Measurements from ENCODE around the gene XPR1. TPM values are rescaled to one million over a fixed set of nuclear protein-coding genes. Genes with fewer than 3 reads are reported as not detected.

Gene XPR1
- total and polyA plus RNA-seq, 2 donors (not counting 1 experiment from before 2014, with no cell fraction given): 2.8 to 22.3 TPM

- Histone ChIP-seq H4K20me1 (ENCODE audit: control insufficient read depth, insufficient read depth, low read length, poor library complexity, severe bottlenecking) (no peaks in the 10 kb centered on the region), H3K27ac (ENCODE audit: low read length in 2 of 2) (no peak overlapping the region)
- CTCF ChIA-PET: interaction anchor here (0.5 kb wide), 1 partner anchor 98 kb away, joined by 3 read pairs; no protein-coding TSS in a partner anchor
These were observed 180.1 kb downstream of the XPR1 start for GRCh38 chr1:180811886-180812285.

DNA sequence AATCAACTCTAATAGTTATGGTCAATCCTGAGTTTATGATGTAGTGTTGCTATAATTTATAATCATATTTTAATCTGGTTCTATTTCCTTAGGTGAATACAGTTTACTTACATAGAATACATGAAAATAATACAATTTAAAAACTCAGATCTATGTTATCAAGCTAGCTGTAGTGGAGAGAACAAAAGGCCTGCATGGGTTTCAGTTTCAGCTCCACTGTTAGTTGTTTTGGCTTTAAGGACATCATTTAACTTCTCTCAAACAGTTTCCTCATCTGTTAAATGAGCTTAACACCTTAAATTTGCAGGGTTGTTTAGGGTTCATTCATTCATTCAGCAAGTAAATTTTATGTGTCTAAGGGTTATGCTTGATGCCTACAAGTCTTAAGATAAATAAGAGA, 182.4 kb downstream of the XPR1 start:
- no peaks in the 10 kb centered on the region for H3K4me1 ChIP-seq (ENCODE audit: control insufficient read depth in 2 of 2, insufficient read depth in 2 of 2, low read length in 2 of 2)
- intact Hi-C loops (cut with micrococcal nuclease): no loop called here
- TF ChIP-seq EZH2 (IDR thresholded peaks at IDR 0.05; ENCODE audit: borderline replicate concordance, insufficient read depth, low read depth, low read length, poor library complexity, severe bottlenecking) (no peak), CTCF (IDR thresholded peaks at IDR 0.05) (no peak)
- Mint-ChIP-seq H3K9me3 (ENCODE audit: insufficient read depth) (no peaks in the 10 kb centered on the region), H3K27ac (no peak overlapping the region), H3K4me1 (no peaks in the 10 kb centered on the region), H3K4me3 (no peak overlapping the region), H3K27me3 (no peaks in the 10 kb centered on the region)
- ATAC-seq (ENCODE audit: low read depth): no peak
- H3K27ac ChIP-seq (ENCODE audit: low read length in 2 of 2): no peak overlapping the region
- no peak overlapping the region for H3K4me2 ChIP-seq (replicated peaks; ENCODE audit: low read depth, low read length, poor library complexity, severe bottlenecking)
- CTCF ChIA-PET: interaction anchor here (1.1 kb wide), 1 partner anchor 14 kb away, joined by 5 read pairs; no protein-coding TSS in a partner anchor
- H3K4me3 ChIP-seq (ENCODE audit: control extremely low read depth in 1 of 5, extremely low read depth in 1 of 5, insufficient read depth in 1 of 5, low read depth in 2 of 5, low read length in 4 of 5): no peak overlapping the region
- no peaks in the 10 kb centered on the region for H3K79me2 ChIP-seq (ENCODE audit: control insufficient read depth, insufficient read depth, low read length)
- DNase-seq: no peak
- H3K36me3 ChIP-seq (replicated peaks in 1 of 2; ENCODE audit: control extremely low read depth in 1 of 2, control insufficient read depth in 1 of 2, extremely low read depth in 1 of 2, insufficient read depth in 2 of 2, low read length in 1 of 2): peaks cover 5% of the 10 kb centered on the region in 2 experiments
- POLR2A ChIA-PET: no interaction called here
- H2AFZ ChIP-seq (ENCODE audit: insufficient read depth, low read depth, low read length, poor library complexity, severe bottlenecking): no peak overlapping the region
- H3K9me3 ChIP-seq (ENCODE audit: control extremely low read depth in 1 of 3, control insufficient read depth in 2 of 3, insufficient read depth in 1 of 3, low read length in 2 of 3): no peaks in the 10 kb centered on the region
- no peaks in the 10 kb centered on the region for H4K20me1 ChIP-seq (ENCODE audit: control insufficient read depth, insufficient read depth, low read length, poor library complexity, severe bottlenecking)
- H3K27me3 ChIP-seq (replicated peaks in 1 of 4; ENCODE audit: control extremely low read depth in 1 of 4, control insufficient read depth in 3 of 4, insufficient read depth in 4 of 4, low read length in 3 of 4): no peaks in the 10 kb centered on the region
- no peak overlapping the region for H3K9ac ChIP-seq (ENCODE audit: low read length)

More at GRCh38 chr1:180811886-180812285, 180.1 kb downstream of the XPR1 start:
- ATAC-seq (ENCODE audit: low read depth) (no peak), DNase-seq (no peak)
- Histone ChIP-seq H3K4me1 (ENCODE audit: control insufficient read depth in 2 of 2, insufficient read depth in 2 of 2, low read length in 2 of 2) (no peaks in the 10 kb centered on the region), H3K9ac (ENCODE audit: low read length) (no peak overlapping the region), H3K4me2 (replicated peaks; ENCODE audit: low read depth, low read length, poor library complexity, severe bottlenecking) (no peak overlapping the region), H3K79me2 (ENCODE audit: control insufficient read depth, insufficient read depth, low read length) (no peaks in the 10 kb centered on the region), H2AFZ (ENCODE audit: insufficient read depth, low read depth, low read length, poor library complexity, severe bottlenecking) (no peak overlapping the region), H3K4me3 (ENCODE audit: control extremely low read depth in 1 of 5, extremely low read depth in 1 of 5, insufficient read depth in 1 of 5, low read depth in 2 of 5, low read length in 4 of 5) (no peak overlapping the region), H3K27me3 (replicated peaks in 1 of 4; ENCODE audit: control extremely low read depth in 1 of 4, control insufficient read depth in 3 of 4, insufficient read depth in 4 of 4, low read length in 3 of 4) (no peaks in the 10 kb centered on the region), H3K36me3 (replicated peaks in 1 of 2; ENCODE audit: control extremely low read depth in 1 of 2, control insufficient read depth in 1 of 2, extremely low read depth in 1 of 2, insufficient read depth in 2 of 2, low read length in 1 of 2) (peaks cover 5 to 6% of the 10 kb centered on the region in 2 experiments), H3K9me3 (ENCODE audit: control extremely low read depth in 1 of 3, control insufficient read depth in 2 of 3, insufficient read depth in 1 of 3, low read length in 2 of 3) (no peaks in the 10 kb centered on the region)
- H3K9me3 Mint-ChIP-seq (ENCODE audit: insufficient read depth): no peaks in the 10 kb centered on the region
- no peak overlapping the region for H3K27ac Mint-ChIP-seq
- intact Hi-C loops (cut with micrococcal nuclease): no loop called here
- no peaks in the 10 kb centered on the region for H3K27me3 Mint-ChIP-seq
- POLR2A ChIA-PET: no interaction called here
- TF ChIP-seq CTCF (IDR thresholded peaks at IDR 0.05) (no peak), EZH2 (IDR thresholded peaks at IDR 0.05; ENCODE audit: borderline replicate concordance, insufficient read depth, low read depth, low read length, poor library complexity, severe bottlenecking) (no peak)
- H3K4me1 Mint-ChIP-seq: no peaks in the 10 kb centered on the region
- H3K4me3 Mint-ChIP-seq: no peak overlapping the region

All from B cell (primary cell).